Stimulated activated CD4-positive, alpha-beta T cell treated with anti-CD3 and anti-CD28 coated beads, TNF-alpha, amount 100 ng/mL, for 24 hours (primary cell): ENCODE measurements around the gene TBC1D7.

Experiments used
- DNase-seq, 3 experiments: peaks; one replicate each; pipeline ENCODE4 v3.0.0-alpha.2; 2020; ENCODE audit warnings: low read depth in 3 of 3

TBC1D7 gene

DNA sequence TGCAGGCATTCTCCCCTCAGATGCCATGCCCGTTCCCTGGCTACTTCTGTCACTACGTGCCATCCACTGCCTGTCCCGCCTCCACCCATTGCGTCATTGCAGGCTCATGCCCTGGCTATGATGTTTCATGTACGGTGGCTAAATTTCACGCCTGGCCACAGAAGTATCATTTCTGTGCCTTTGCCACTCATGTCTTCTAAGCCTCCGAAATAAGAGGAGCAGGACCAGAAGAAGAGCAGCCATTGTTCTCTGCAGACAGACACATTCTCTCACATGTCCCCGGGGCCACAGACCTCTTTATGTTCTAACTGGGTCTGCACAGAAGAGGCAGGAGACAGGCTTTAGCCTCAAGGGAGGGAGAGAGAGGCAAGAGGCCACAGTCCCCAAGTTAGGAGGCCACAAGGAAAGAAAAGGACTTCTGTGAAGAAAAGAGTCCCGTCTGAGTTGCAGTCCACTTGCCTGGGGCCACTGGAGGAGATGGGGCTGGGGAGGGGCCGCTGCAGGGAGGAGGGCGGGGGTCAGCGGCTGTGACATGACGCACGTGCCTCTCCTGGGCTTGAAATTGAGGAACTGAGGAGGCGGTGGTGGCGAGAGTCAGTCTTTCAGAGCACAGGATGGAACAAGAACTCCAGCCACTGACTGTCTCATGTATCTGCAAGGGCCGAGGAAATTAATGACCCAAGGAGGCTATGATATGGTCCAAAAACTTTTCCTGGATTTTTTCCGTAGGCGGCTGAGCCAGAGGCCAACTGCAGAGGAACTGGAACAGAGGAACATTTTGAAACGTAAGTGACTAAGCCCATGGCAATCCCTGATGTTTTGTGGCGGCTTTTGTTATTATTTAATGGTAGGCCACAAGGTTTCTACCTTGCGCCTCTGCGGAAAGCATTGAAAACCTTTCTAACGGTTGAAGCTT, 55.9 kb downstream of the TBC1D7 start:
- DNase-seq = no peak

DNA sequence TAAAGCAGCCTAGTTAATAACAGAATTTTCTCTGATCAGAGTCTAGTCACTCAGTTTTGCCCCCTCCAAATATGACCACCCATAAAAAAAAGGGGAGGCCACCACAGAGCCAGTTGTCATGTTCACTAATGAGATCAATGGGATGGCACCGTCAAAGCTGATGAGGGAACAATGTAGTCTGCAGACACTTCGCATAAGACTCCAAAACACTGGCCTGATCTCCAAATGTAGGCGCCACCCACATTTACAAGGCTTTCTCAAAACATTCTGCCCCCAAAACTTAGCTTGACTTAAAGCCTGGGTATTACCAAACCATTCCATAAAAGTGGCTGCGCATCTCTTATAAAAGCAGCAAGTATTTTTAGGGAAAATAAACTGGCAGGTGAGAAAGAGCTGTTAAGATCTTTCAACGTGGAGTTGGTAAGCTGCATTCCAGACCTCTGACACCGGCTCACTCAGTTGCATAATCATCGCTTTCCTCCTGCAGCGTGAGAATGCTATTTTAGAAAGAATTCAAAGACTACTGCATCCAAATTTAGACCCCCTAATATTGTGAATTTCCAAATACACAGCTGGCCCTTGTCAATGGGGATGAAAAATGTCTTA, 59.3 kb downstream of the TBC1D7 start:
- DNase-seq = no peak

DNA sequence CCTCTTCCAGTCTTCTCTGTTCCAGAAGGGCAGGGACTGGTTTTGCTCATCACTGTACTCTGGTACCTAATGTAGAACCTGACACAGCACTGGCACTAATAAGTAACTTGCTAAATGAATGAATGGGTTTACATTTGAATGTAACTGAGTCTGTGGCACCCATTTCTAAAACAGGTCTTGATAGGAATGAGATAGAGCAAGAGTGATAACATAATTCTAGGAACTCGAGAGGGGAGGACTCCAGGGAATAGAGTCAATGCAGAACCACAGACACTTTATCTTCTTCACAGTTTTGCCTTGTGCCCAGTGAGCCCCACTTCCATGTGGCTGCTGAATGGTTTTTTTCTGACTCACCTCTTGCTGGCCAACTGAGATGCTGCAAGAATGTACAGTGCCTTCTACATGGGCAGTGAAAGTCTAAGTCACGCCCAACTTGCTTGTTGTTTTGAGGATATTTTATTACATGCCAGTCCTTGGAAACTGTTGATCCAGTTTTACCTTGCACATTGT, 61.1 kb downstream of the TBC1D7 start:
- no peak for DNase-seq

DNA sequence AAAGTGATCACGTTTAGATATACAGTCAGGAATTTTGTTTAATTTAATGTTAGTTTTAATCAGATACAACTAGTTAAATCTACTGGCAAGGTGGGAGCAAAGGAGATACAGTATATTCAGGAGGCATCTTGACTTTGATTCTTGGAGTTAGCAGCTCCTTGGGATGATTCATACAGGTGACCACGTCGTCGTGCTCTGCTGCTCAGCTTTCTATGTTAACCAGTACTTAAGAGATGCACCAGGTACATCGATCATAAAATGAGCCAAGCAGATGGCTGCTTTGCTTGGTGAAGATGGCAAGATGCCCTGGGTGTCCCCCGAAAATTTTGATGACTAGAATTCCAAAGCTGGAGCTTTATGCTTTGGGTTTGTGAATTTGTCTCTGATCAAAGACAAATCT, 64.7 kb downstream of the TBC1D7 start:
- DNase-seq = no peak

DNA sequence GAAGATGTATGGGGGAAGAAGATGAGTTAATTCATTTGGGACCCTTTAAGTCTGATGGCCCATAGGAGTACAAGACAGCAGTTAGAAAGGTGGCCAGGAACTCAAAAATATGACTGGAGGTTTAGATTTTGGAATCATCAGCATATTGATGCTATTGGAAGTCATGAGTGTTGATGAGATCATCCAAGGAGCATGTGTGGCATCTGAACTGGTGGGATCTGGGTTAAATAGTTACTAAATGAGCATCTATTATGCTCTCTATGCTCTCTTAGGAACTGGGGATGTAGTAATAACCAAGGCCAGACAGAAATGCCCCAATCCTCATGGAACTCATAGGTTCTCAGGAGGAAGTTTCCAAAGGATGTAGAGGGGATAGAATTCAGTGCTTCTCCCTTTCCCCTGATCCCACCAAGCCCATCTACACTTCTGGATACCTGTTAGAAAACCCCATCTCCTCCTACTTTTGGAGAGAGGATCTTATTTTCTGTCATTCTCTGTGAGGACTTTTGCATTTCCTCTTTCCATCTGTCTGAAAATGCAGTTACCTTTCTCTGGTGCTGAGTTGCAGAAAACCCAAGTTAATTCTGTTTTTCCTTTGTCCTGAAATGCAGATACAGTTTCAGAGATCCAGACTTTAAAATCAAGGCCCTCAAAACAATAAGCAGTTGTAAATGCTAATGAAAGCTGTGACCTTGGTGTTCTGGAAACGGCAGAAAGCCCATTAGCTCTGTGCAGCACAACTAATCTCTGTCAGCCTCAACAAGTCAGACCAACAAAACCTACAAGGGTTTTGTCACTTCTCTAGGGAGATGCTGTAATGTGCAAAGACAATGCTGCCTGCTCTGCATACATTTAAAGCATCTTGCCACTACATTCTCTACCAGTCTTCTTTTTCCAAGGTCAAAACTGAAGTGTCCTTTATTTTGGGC, 65.8 kb downstream of the TBC1D7 start:
- no peak for DNase-seq

- no peak for DNase-seq
Observed at GRCh38 chr6:13261464-13261994, 66.8 kb downstream of the TBC1D7 start.

DNA sequence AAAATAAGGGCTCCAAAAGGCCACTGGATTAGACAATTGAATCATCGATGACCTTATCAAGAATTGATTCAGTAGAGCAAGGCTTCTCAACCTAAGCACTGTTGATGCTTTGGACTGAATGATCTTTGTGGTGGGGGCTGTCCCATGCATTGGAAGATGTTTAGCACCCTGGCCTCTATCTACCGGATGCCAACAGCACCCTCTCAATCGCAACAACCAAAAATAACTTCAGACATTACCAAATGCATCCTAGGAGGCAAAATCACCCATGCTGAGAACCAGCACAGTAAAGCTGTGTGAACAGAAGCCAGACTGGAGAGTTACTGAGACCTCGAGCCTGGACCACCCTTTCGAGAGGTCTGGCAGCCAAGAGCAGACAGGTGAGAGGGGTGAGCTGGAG, 67.5 kb downstream of the TBC1D7 start:
- no peak for DNase-seq

DNA sequence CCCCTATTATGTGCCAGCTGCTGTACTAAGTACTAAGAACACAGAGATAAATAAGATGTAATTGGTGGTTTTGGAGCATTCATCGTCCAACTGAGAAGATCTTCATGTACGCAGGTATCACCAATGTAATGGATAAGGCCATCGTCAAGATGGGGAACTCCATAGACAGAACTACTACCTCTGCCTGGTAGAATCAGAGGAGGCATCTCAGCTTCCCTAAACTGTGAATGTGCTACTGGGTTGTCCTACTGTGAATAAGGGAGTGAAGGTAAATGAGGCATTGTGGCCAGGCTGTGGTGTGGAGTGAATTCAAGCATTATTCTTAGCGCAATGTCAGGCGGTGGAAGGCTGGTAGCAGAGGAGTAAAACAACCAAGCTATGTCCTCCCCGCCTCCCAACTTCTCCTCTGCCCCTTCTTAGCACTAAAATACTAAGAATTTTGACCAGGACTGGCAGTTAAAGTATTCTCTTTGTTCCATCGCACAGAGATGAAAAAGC, 68.2 kb downstream of the TBC1D7 start:
- DNase-seq = no peak

GRCh38 chr6:13259393-13259792, 68.9 kb downstream of the TBC1D7 start:
- no peak for DNase-seq

- DNase-seq = no peak
Observed at GRCh38 chr6:13256266-13257001, 71.9 kb downstream of the TBC1D7 start.
